PC-9 (cell line): ENCODE data around the gene URM1. TPM values are rescaled to one million over a fixed set of nuclear protein-coding genes. Genes with fewer than 3 reads are reported as not detected.
A peak's percentile ranks its signal among the peaks of the same experiment; 100 is the strongest.

Experiments
- BruUV-seq: library from RNA; stranded (reverse); fragments of 400-500 nt; replicated peaks from 2 replicates; lab custom pipeline; 2021; lab: Mats Ljungman, UMichigan
- CTCF ChIA-PET: fragments of 300-600 bp; sonication (Branson Sonifier 250); formaldehyde crosslinking; loops from one replicate; lab custom pipeline; 2022; ENCODE audit warnings: antibody characterized with exemption; lab: Charles Lee
- POLR2A ChIA-PET: fragments of 300-600 bp; sonication (Branson Sonifier 250); formaldehyde crosslinking; loops from one replicate; lab custom pipeline; 2022; ENCODE audit warnings: antibody characterized with exemption; ENCODE audit not compliant: unreplicated experiment; lab: Charles Lee
- DNase-seq, 2 experiments: peaks; one replicate each; pipeline versions ENCODE4 v3.0.0 to v3.0.0-alpha.2; 2015 to 2022; ENCODE audit warnings: mixed read lengths in 1 of 2
- H2AFZ ChIP-seq: fragments of 200-600 bp; sonication (generic); 2 replicates; pipeline ENCODE4 v1.8.1; 2017; ENCODE audit warnings: antibody characterized with exemption
- H3F3A ChIP-seq: fragments of 200-600 bp; sonication (generic); 2 replicates; pipeline ENCODE4 v1.8.1; 2017; ENCODE audit warnings: antibody characterized with exemption, mild to moderate bottlenecking, low read depth; ENCODE audit not compliant: insufficient read depth
- H3K27ac ChIP-seq: fragments of 200-600 bp; sonication (generic); 2 replicates; pipeline ENCODE4 v1.6.1; 2016; ENCODE audit warnings: mixed run types
- H3K27me3 ChIP-seq: fragments of 200-600 bp; sonication (generic); 2 replicates; pipeline ENCODE4 v1.6.1; 2016; ENCODE audit warnings: low read depth, mixed run types; ENCODE audit not compliant: insufficient read depth
- H3K36me3 ChIP-seq: fragments of 200-600 bp; sonication (generic); 2 replicates; pipeline ENCODE4 v1.6.1; 2016; ENCODE audit warnings: low read depth, mixed run types
- H3K4me1 ChIP-seq: fragments of 200-600 bp; sonication (generic); replicated peaks from 2 replicates; pipeline ENCODE4 v1.6.1; 2016; ENCODE audit warnings: mixed run types; ENCODE audit not compliant: insufficient read depth
- H3K4me2 ChIP-seq: fragments of 200-600 bp; sonication (generic); 2 replicates; pipeline ENCODE4 v1.6.1; 2017; ENCODE audit warnings: mixed run types
- H3K4me3 ChIP-seq: fragments of 200-600 bp; sonication (generic); 2 replicates; pipeline ENCODE4 v1.6.1; 2016; ENCODE audit warnings: mixed run types
- H3K79me2 ChIP-seq: fragments of 200-600 bp; sonication (generic); 2 replicates; pipeline ENCODE4 v1.6.1; 2017; ENCODE audit warnings: low read depth, mixed run types
- H3K9me2 ChIP-seq: fragments of 200-600 bp; sonication (generic); 2 replicates; pipeline ENCODE4 v1.8.1; 2017; ENCODE audit warnings: mild to moderate bottlenecking; ENCODE audit not compliant: insufficient read depth
- H3K9me3 ChIP-seq: fragments of 200-600 bp; sonication (generic); 2 replicates; pipeline ENCODE4 v1.8.1; 2016; ENCODE audit warnings: low read depth; ENCODE audit not compliant: insufficient read depth
- H4K20me1 ChIP-seq: fragments of 200-600 bp; sonication (generic); 2 replicates; pipeline ENCODE4 v1.8.1; 2017; ENCODE audit not compliant: insufficient read depth
- EZH2 ChIP-seq: fragments of 200-600 bp; sonication (generic); IDR thresholded peaks from 2 replicates; pipeline ENCODE4 v1.8.0; 2017; ENCODE audit warnings: antibody characterized with exemption, low read depth
- intact Hi-C: fragments of 100-400 bp; cut with micrococcal nuclease; formaldehyde crosslinking; loops from one replicate; pipeline ENCODE4 v1.10.0; 2022; ENCODE audit not compliant: unreplicated experiment
- total RNA-seq: library from RNA; stranded (reverse); gene quantifications from 2 replicates; pipeline ENCODE4 v1.2.3, GENCODE V29; 2021
- TF ChIP-seq, protein P1 (sequence below): fragments of 200-600 bp; sonication (generic); conservative IDR thresholded peaks from 2 replicates; pipeline ENCODE4 v1.6.1; 2017; ENCODE audit warnings: mixed run types, antibody characterized with exemption, mild to moderate bottlenecking, moderate library complexity

Gene URM1
- total RNA-seq, 1 experiment from 2014 or later = 98.1 TPM

DNA sequence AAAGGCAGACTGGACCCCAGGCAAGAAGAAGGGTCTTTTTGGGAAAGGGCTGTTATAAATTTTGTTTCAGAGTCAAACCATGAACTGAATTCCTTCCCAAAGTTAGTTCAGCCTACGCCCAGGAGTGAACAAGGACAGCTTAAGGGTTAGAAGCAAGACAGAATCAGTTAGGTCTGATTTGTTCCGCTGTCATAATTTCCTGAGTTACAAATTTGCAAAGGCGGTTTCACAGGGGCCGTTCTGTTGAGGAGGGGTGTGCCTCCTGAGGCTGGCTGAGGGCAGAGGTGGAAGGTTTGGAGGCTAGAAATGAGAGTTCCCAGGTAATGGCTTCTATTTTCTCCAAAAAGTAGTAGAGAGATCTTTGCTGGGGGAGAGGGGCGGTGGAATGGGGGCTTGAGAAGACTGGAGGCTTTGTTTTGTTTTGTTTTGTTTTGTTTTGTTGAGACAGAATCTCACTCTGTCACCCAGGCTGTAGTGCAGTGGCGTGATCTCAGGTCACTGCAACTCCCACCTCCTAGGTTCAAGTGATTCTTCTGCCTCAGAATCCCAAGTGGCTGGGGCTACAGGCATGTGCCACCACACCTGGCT is 45.4 kb downstream of the URM1 start:
- no peaks in the 10 kb centered on the region for H4K20me1 ChIP-seq
- no peak overlapping the region for H2AFZ ChIP-seq
- intact Hi-C loops = no loop called here
- no peaks in the 10 kb centered on the region for H3K9me3 ChIP-seq
- no peaks in the 10 kb centered on the region for H3K9me2 ChIP-seq
- no peak for DNase-seq
- BruUV-seq = no TSS peak
- no peak overlapping the region for H3K27ac ChIP-seq
- no peaks in the 10 kb centered on the region for H3K79me2 ChIP-seq
- ChIA-PET POLR2A (no interaction called here), CTCF (no interaction called here)
- no peaks in the 10 kb centered on the region for H3K36me3 ChIP-seq
- H3F3A ChIP-seq = peaks cover 5% of the 10 kb centered on the region
- H3K27me3 ChIP-seq = no peaks in the 10 kb centered on the region
- H3K4me1 ChIP-seq = peaks cover 15% of the 10 kb centered on the region
- TF ChIP-seq, protein P1, sequence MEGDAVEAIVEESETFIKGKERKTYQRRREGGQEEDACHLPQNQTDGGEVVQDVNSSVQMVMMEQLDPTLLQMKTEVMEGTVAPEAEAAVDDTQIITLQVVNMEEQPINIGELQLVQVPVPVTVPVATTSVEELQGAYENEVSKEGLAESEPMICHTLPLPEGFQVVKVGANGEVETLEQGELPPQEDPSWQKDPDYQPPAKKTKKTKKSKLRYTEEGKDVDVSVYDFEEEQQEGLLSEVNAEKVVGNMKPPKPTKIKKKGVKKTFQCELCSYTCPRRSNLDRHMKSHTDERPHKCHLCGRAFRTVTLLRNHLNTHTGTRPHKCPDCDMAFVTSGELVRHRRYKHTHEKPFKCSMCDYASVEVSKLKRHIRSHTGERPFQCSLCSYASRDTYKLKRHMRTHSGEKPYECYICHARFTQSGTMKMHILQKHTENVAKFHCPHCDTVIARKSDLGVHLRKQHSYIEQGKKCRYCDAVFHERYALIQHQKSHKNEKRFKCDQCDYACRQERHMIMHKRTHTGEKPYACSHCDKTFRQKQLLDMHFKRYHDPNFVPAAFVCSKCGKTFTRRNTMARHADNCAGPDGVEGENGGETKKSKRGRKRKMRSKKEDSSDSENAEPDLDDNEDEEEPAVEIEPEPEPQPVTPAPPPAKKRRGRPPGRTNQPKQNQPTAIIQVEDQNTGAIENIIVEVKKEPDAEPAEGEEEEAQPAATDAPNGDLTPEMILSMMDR = no peak
- TF ChIP-seq EZH2 = no peak
- H3K4me3 ChIP-seq = no peak overlapping the region
- peak overlapping the region; percentile 67 for H3K4me2 ChIP-seq

DNA sequence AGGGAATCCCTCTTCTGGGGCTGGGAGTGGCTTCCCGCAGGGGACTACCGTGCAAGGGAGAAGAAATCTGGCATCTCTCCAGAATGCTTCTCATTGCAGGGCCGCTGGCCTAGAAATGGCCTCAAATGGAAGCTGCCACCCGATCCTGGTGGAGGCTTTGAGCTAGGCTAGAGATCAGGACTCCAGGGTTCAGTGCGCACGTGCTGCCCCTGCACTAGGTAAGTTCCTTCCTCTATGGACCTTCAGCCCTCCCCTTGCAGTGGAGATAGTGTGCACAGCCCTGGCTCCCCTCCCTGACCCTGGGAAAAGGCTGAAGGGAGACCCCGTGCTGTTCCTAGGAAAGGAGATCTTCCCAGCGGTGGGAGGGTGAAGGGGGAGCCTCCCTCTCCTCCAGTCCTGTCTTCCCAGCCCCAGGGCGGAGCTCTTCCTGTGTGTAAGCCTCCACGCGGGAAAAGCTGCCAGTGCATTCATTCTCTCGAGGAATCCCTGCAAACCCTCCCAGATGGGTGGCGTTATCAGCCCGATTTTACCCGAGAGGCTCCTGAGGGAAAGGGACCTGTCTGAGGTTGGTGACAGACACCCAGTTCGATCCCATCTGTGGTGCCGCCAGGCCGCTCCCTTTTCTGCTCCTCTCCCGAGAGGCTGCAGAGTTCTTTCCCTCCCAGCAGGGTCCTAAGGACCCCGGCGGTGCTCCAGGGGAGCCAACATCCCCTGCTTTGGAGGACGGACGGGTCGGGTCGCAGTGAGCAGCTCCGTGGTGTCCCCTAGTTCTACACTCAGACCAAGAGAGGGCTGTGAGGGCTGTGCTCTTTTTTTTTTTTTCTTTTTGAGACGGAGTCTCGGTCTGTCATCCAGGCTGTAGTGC is 48.1 kb downstream of the URM1 start:
- H3K27ac ChIP-seq = no peak overlapping the region
- H3K27me3 ChIP-seq = no peaks in the 10 kb centered on the region
- no peaks in the 10 kb centered on the region for H3K9me3 ChIP-seq
- H2AFZ ChIP-seq = no peak overlapping the region
- TSS peak; percentile 37 for BruUV-seq
- TF ChIP-seq, protein P1 = no peak
- no peak for TF ChIP-seq EZH2
- H3K4me1 ChIP-seq = peaks cover 27% of the 10 kb centered on the region
- ChIA-PET POLR2A (interaction anchor here (0.7 kb wide), 1 partner anchor 102 kb away, joined by 3 read pairs; no protein-coding TSS in a partner anchor), CTCF (interaction anchor here (0.6 to 2.2 kb wide), 7 partner anchors 19 to 169 kb away, joined by 3 to 12 read pairs (median 4); no protein-coding TSS in a partner anchor)
- peaks cover 14% of the 10 kb centered on the region for H3F3A ChIP-seq
- peak overlapping the region; percentile 95; the same call in 1 of the 2 replicates for H3K4me3 ChIP-seq
- DNase-seq = peak in 1 of 2 experiments; percentile 41
- intact Hi-C loops = no loop called here
- H3K4me2 ChIP-seq = peak overlapping the region; percentile 94; the same call in 1 of the 2 replicates
- H3K36me3 ChIP-seq = no peaks in the 10 kb centered on the region
- no peaks in the 10 kb centered on the region for H3K9me2 ChIP-seq
- no peaks in the 10 kb centered on the region for H3K79me2 ChIP-seq
- no peaks in the 10 kb centered on the region for H4K20me1 ChIP-seq

DNA sequence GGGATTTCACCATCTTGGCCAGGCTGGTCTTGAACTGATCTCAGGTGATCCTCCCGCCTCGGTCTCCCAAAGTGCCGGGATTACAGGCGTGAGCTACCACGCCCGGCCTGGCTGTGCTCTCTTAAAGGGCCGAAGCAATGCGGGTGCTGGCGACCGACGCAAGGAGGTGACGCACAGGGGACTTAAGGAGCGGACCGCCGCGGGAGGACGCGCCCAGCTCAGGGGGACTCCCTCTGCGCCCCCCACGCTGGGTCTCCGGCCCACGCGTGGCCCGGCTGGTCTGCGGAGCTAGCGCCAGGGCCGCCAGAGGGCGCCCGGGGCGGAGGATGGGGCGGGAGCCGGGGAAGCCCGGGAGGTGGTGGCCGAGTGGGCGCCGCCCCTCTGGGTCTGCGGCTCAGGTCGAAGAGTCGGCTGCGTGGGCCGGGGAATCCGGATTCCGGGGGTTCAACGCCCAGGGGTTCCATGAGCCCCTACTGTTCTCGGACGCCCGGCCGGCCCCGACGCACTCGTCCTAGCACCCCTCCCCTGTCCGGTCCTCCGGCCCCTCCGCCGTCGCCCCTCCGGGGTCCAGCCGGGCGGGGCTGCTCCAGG is 49.0 kb downstream of the URM1 start:
- ChIA-PET CTCF (interaction anchor here (0.6 to 2.2 kb wide), 8 partner anchors 18 to 1282 kb away, joined by 3 to 12 read pairs (median 4); no protein-coding TSS in a partner anchor), POLR2A (interaction anchor here (0.6 to 1.2 kb wide), 6 partner anchors 49 to 1347 kb away, joined by 3 to 7 read pairs (median 3); partner anchors contain the start of genes GOLGA2, SWI5 and URM1)
- Histone ChIP-seq H3K4me1 (peaks cover 26% of the 10 kb centered on the region), H3F3A (peaks cover 14% of the 10 kb centered on the region), H3K4me2 (peak overlapping the region; percentile 94), H3K4me3 (peak overlapping the region; percentile 95), H3K36me3 (no peaks in the 10 kb centered on the region), H3K9me3 (no peaks in the 10 kb centered on the region), H4K20me1 (no peaks in the 10 kb centered on the region), H2AFZ (peak overlapping the region; percentile 100), H3K27ac (no peak overlapping the region), H3K79me2 (no peaks in the 10 kb centered on the region), H3K9me2 (no peaks in the 10 kb centered on the region), H3K27me3 (no peaks in the 10 kb centered on the region)
- TF ChIP-seq, protein P1 = peak; percentile 85
- TF ChIP-seq EZH2 = no peak
- DNase-seq = peak; percentile 47 to 82
- no TSS peak for BruUV-seq
- intact Hi-C loops = loop anchor here (2.0 kb wide), 3 partner anchors 37 to 57 kb away; partner anchors contain the start of genes ODF2 and URM1
